GM18505 (cell line): ENCODE data around the gene INPP5A.
"Not testable (repeated sequence)": the region's sequence is repeated elsewhere in the genome, so short reads cannot be mapped to it uniquely, and the experiment has no call there.

ENCODE experiments used
- ATAC-seq: cut with Tn5 transposase; IDR thresholded peaks from one replicate; pipeline ENCODE4 v1.9.1; 2021; ENCODE audit not compliant: unreplicated experiment
- POLR2A ChIP-seq: IDR thresholded peaks from 4 replicates; pipeline ENCODE4 v1.6.1; 2011; ENCODE audit warnings: borderline replicate concordance; ENCODE audit not compliant: insufficient read depth, insufficient read length; ENCODE audit errors: extremely low read depth

INPP5A gene

GRCh38 chr10:132697578-132698200 lies 160.1 kb downstream of the INPP5A start:
- TF ChIP-seq POLR2A = no peak
- ATAC-seq = no peak

GRCh38 chr10:132698211-132698751 lies 160.7 kb downstream of the INPP5A start:
- ATAC-seq = no peak
- no peak for TF ChIP-seq POLR2A

- ATAC-seq = no peak
- no peak for TF ChIP-seq POLR2A
Observed at GRCh38 chr10:132698761-132699391, 161.3 kb downstream of the INPP5A start.

- no peak for TF ChIP-seq POLR2A
- no peak for ATAC-seq
Observed at GRCh38 chr10:132699411-132700155, 162.0 kb downstream of the INPP5A start.

- TF ChIP-seq POLR2A = no peak
- no peak for ATAC-seq
Observed at GRCh38 chr10:132700156-132701098, 162.8 kb downstream of the INPP5A start.

GRCh38 chr10:132701099-132701845 lies 163.7 kb downstream of the INPP5A start:
- no peak for ATAC-seq
- TF ChIP-seq POLR2A = no peak

GRCh38 chr10:132701846-132702190 lies 164.2 kb downstream of the INPP5A start:
- no peak for ATAC-seq
- TF ChIP-seq POLR2A = no peak

- TF ChIP-seq POLR2A = no peak
- ATAC-seq = no peak
Observed at GRCh38 chr10:132702601-132703418, 165.2 kb downstream of the INPP5A start.

- no peak for ATAC-seq
- TF ChIP-seq POLR2A = no peak
Observed at GRCh38 chr10:132703419-132704007, 165.9 kb downstream of the INPP5A start.

- no peak for ATAC-seq
- TF ChIP-seq POLR2A = no peak
Observed at GRCh38 chr10:132704008-132704814, 166.6 kb downstream of the INPP5A start.

GRCh38 chr10:132704815-132705064 lies 167.2 kb downstream of the INPP5A start:
- not testable (repeated sequence) for ATAC-seq
